CD4-positive, alpha-beta T cell treated with Interleukin-4 for 4 hours (primary cell): ENCODE results near the gene TCEAL8.
"Not testable (repeated sequence)": the region's sequence is repeated elsewhere in the genome, so short reads cannot be mapped to it uniquely, and the experiment has no call there.

Experiments
- DNase-seq: peaks from one replicate; pipeline ENCODE4 v3.0.0-alpha.2; 2020

Gene TCEAL8

GRCh38 chrX:103254921-103255493 is at the start of gene TCEAL8:
Gene TCEAL8 (minus strand): TSS chrX:103255155. CDS start chrX:103253979, 1,176 bp downstream.
- peak; percentile 51 for DNase-seq

- no peak for DNase-seq
These were observed 49.8 kb upstream of the TCEAL8 start for GRCh38 chrX:103304705-103305104.

GRCh38 chrX:103293118-103293517 is 38.2 kb upstream of the TCEAL8 start:
- no peak for DNase-seq

- DNase-seq = no peak
These were observed 24.7 kb upstream of the TCEAL8 start for GRCh38 chrX:103279624-103280023.

- DNase-seq = no peak
These were observed 21.6 kb upstream of the TCEAL8 start, which contains the start of gene TCEAL5 for GRCh38 chrX:103276581-103277002. Gene TCEAL5 (minus strand): TSS chrX:103276750. CDS start chrX:103274563, 2,187 bp downstream.

GRCh38 chrX:103275947-103276567 is 21.1 kb upstream of the TCEAL8 start:
- DNase-seq = no peak

- DNase-seq = no peak
These were observed 19.3 kb upstream of the TCEAL8 start for GRCh38 chrX:103274284-103274683.

GRCh38 chrX:103258275-103258674 is 3.3 kb upstream of the TCEAL8 start:
- no peak for DNase-seq

GRCh38 chrX:103256651-103257050 is 1.7 kb upstream of the TCEAL8 start:
- DNase-seq = no peak

- peak; percentile 18 for DNase-seq
These were observed 657 bp downstream of the TCEAL8 start for GRCh38 chrX:103254171-103254824.

- no peak for DNase-seq
These were observed 1.3 kb downstream of the TCEAL8 start for GRCh38 chrX:103253608-103254007.

- no peak for DNase-seq
These were observed 4.0 kb downstream of the TCEAL8 start for GRCh38 chrX:103250977-103251376.

- DNase-seq = no peak
These were observed 5.2 kb downstream of the TCEAL8 start for GRCh38 chrX:103249805-103250204.

GRCh38 chrX:103248553-103248952 is 6.4 kb downstream of the TCEAL8 start:
- peak; percentile 34 for DNase-seq

- DNase-seq = no peak
These were observed 14.8 kb downstream of the TCEAL8 start for GRCh38 chrX:103240155-103240554.

- DNase-seq = no peak
These were observed 18.7 kb downstream of the TCEAL8 start for GRCh38 chrX:103236296-103236695.

- not testable (repeated sequence) for DNase-seq
These were observed 19.3 kb downstream of the TCEAL8 start for GRCh38 chrX:103235608-103236007.

GRCh38 chrX:103234869-103235268 is 20.1 kb downstream of the TCEAL8 start:
- no peak for DNase-seq

GRCh38 chrX:103233263-103233662 is 21.7 kb downstream of the TCEAL8 start:
- DNase-seq = no peak

GRCh38 chrX:103225918-103226317 is 29.0 kb downstream of the TCEAL8 start:
- DNase-seq = not testable (repeated sequence)

- no peak for DNase-seq
These were observed 34.2 kb downstream of the TCEAL8 start for GRCh38 chrX:103220511-103221323.

- peak; percentile 18 for DNase-seq
These were observed 39.4 kb downstream of the TCEAL8 start for GRCh38 chrX:103215425-103215991.

- peak; percentile 69 for DNase-seq
These were observed 40.0 kb downstream of the TCEAL8 start, which contains the start of gene BEX4 for GRCh38 chrX:103214870-103215424. Gene BEX4 (plus strand): TSS chrX:103215108. CDS start chrX:103216154, 1,046 bp downstream.
